IMR-90 (cell line): ENCODE measurements around the gene ZDHHC8. TPM values are rescaled to one million over a fixed set of nuclear protein-coding genes. Genes with fewer than 3 reads are reported as not detected.

Source experiments
- ATAC-seq: fragments of 200-7000 bp; cut with Tn5 transposase; 2 replicates; pipeline ENCODE4 v1.9.1; 2020; ENCODE audit warnings: low read depth, mild to moderate bottlenecking, moderate library complexity
- BruUV-seq: library from RNA; stranded (reverse); fragments of 400-500 nt; replicated peaks from 2 replicates; lab custom pipeline; 2021; lab: Mats Ljungman, UMichigan
- CTCF ChIA-PET: fragments of 300-600 bp; formaldehyde crosslinking; extraction: SDS; loops from one replicate; lab custom pipeline; 2021; ENCODE audit warnings: antibody characterized with exemption; lab: Yijun Ruan, JAX
- POLR2A ChIA-PET: fragments of 300-600 bp; sonication (Branson Sonifier 250); formaldehyde crosslinking; loops from one replicate; lab custom pipeline; 2022; ENCODE audit warnings: antibody characterized with exemption; ENCODE audit not compliant: unreplicated experiment; lab: Charles Lee
- DNase-seq: peaks from one replicate; pipeline ENCODE4 v3.0.0; 2013
- H2AFZ ChIP-seq: replicated peaks from 2 replicates; pipeline ENCODE3; 2013; ENCODE audit warnings: low read length, mild to moderate bottlenecking; ENCODE audit not compliant: poor library complexity
- H2AK5ac ChIP-seq: 2 replicates; pipeline ENCODE4 v1.6.1; 2013; ENCODE audit warnings: low read depth, low read length, inconsistent platforms
- H2AK9ac ChIP-seq: replicated peaks from 2 replicates; pipeline ENCODE3; 2013; ENCODE audit warnings: mild to moderate bottlenecking, low read depth, low read length, moderate library complexity; ENCODE audit not compliant: poor library complexity
- H2BK120ac ChIP-seq: 2 replicates; pipeline ENCODE4 v1.6.1; 2013; ENCODE audit warnings: low read depth, low read length, inconsistent platforms
- H2BK15ac ChIP-seq: 3 replicates; pipeline ENCODE4 v1.6.1; 2013; ENCODE audit warnings: low read depth, low read length, inconsistent platforms
- H2BK20ac ChIP-seq: 2 replicates; pipeline ENCODE4 v1.6.1; 2013; ENCODE audit warnings: low read depth, mild to moderate bottlenecking, inconsistent platforms, low read length, moderate library complexity
- H2BK5ac ChIP-seq: 2 replicates; pipeline ENCODE4 v1.6.1; 2013; ENCODE audit warnings: mild to moderate bottlenecking, low read depth, low read length, inconsistent platforms; ENCODE audit not compliant: poor library complexity, severe bottlenecking
- H3K14ac ChIP-seq: replicated peaks from 2 replicates; pipeline ENCODE4 v1.6.1; 2013; ENCODE audit warnings: low read depth, low read length, inconsistent platforms
- H3K18ac ChIP-seq: 2 replicates; pipeline ENCODE4 v1.6.1; 2013; ENCODE audit warnings: low read depth, low read length, control low read depth
- H3K23ac ChIP-seq: 2 replicates; pipeline ENCODE4 v1.6.1; 2013; ENCODE audit warnings: low read depth, low read length, inconsistent platforms
- H3K27ac ChIP-seq: 2 replicates; pipeline ENCODE4 v1.5.1; 2013; ENCODE audit warnings: mild to moderate bottlenecking, control low read depth, low read length; ENCODE audit not compliant: insufficient read depth
- H3K27me3 ChIP-seq: 2 replicates; pipeline ENCODE4 v1.6.1; 2013; ENCODE audit warnings: low read length; ENCODE audit not compliant: control insufficient read depth, insufficient read depth
- H3K36me3 ChIP-seq: 2 replicates; pipeline ENCODE4 v1.6.1; 2013; ENCODE audit warnings: low read length, mixed read lengths; ENCODE audit not compliant: control insufficient read depth, insufficient read depth
- H3K4ac ChIP-seq: 2 replicates; pipeline ENCODE4 v1.6.1; 2013; ENCODE audit warnings: low read depth, low read length, inconsistent platforms
- H3K4me1 ChIP-seq: 2 replicates; pipeline ENCODE4 v1.6.1; 2013; ENCODE audit warnings: low read length, mixed read lengths; ENCODE audit not compliant: control insufficient read depth, insufficient read depth
- H3K4me2 ChIP-seq: 2 replicates; pipeline ENCODE4 v1.6.1; 2013; ENCODE audit warnings: low read depth, mild to moderate bottlenecking, control low read depth, low read length, moderate library complexity
- H3K4me3 ChIP-seq: 2 replicates; pipeline ENCODE4 v1.5.1; 2013; ENCODE audit warnings: low read depth, mild to moderate bottlenecking, control low read depth, low read length, moderate library complexity; ENCODE audit not compliant: insufficient read depth
- H3K56ac ChIP-seq: 2 replicates; pipeline ENCODE4 v1.6.1; 2013; ENCODE audit warnings: low read length, inconsistent platforms; ENCODE audit not compliant: insufficient read depth; ENCODE audit errors: extremely low read depth
- H3K79me1 ChIP-seq, 2 experiments: 2 replicates each; pipeline ENCODE4 v1.6.1; 2013; ENCODE audit warnings: low read length in 2 of 2, inconsistent platforms in 1 of 2, low read depth in 1 of 2
- H3K9ac ChIP-seq: 2 replicates; pipeline ENCODE4 v1.6.1; 2013; ENCODE audit warnings: low read depth, low read length, control low read depth
- H3K9me1 ChIP-seq: 2 replicates; pipeline ENCODE4 v1.6.1; 2013; ENCODE audit warnings: low read length, inconsistent platforms; ENCODE audit not compliant: insufficient read depth
- H3K9me3 ChIP-seq: 2 replicates; pipeline ENCODE4 v1.6.1; 2013; ENCODE audit warnings: low read length; ENCODE audit not compliant: control insufficient read depth, insufficient read depth
- H4K20me1 ChIP-seq: 2 replicates; pipeline ENCODE4 v1.6.1; 2013; ENCODE audit warnings: low read length, inconsistent platforms; ENCODE audit not compliant: insufficient read depth
- H4K5ac ChIP-seq: 2 replicates; pipeline ENCODE4 v1.6.1; 2013; ENCODE audit warnings: mild to moderate bottlenecking, low read depth, low read length, control low read depth
- H4K8ac ChIP-seq, 2 experiments: 2 replicates each; pipeline ENCODE4 v1.6.1; 2013; ENCODE audit warnings: low read depth in 2 of 2, low read length in 2 of 2, control low read depth in 1 of 2, inconsistent platforms in 1 of 2
- H4K91ac ChIP-seq: 2 replicates; pipeline ENCODE4 v1.6.1; 2013; ENCODE audit warnings: low read depth, low read length, inconsistent platforms; ENCODE audit not compliant: insufficient read depth
- BHLHE40 ChIP-seq: fragments of 150-350 bp; IDR thresholded peaks from 2 replicates; pipeline ENCODE4 v1.6.1; 2016; ENCODE audit warnings: mild to moderate bottlenecking, low read depth, low read length
- CEBPB ChIP-seq: IDR thresholded peaks from 2 replicates; pipeline ENCODE4 v1.6.1; 2012; ENCODE audit warnings: low read depth, low read length, improper control_type of control experiment
- CHD1 ChIP-seq: IDR thresholded peaks from 2 replicates; pipeline ENCODE4 v1.6.1; 2012; ENCODE audit warnings: low read depth, low read length, improper control_type of control experiment
- MAFK ChIP-seq: IDR thresholded peaks from 2 replicates; pipeline ENCODE4 v1.6.1; 2012; ENCODE audit warnings: low read depth, low read length, improper control_type of control experiment
- MAZ ChIP-seq: IDR thresholded peaks from 2 replicates; pipeline ENCODE4 v1.6.1; 2012; ENCODE audit warnings: low read depth, mild to moderate bottlenecking, low read length, improper control_type of control experiment, moderate library complexity, borderline replicate concordance
- MXI1 ChIP-seq: IDR thresholded peaks from 2 replicates; pipeline ENCODE4 v1.6.1; 2012; ENCODE audit warnings: low read depth, mild to moderate bottlenecking, low read length, moderate library complexity, borderline replicate concordance
- POLR2A ChIP-seq: IDR thresholded peaks from 2 replicates; pipeline ENCODE4 v1.6.1; 2012; ENCODE audit warnings: mild to moderate bottlenecking, low read depth, low read length
- RCOR1 ChIP-seq: IDR thresholded peaks from 2 replicates; pipeline ENCODE4 v1.6.1; 2012; ENCODE audit warnings: mild to moderate bottlenecking, low read length, improper control_type of control experiment; ENCODE audit not compliant: insufficient replicate concordance
- RFX5 ChIP-seq: IDR thresholded peaks from 2 replicates; pipeline ENCODE4 v1.8.0; 2012; ENCODE audit warnings: low read depth, mild to moderate bottlenecking, low read length, moderate library complexity
- SMC3 ChIP-seq: fragments of 150-350 bp; IDR thresholded peaks from 2 replicates; pipeline ENCODE4 v1.6.1; 2016; ENCODE audit warnings: low read depth, mild to moderate bottlenecking, antibody characterized with exemption, low read length, moderate library complexity
- WGBS, 2 experiments: methylation state at CpG; one replicate each; pipeline versions ENCODE4 v1.1.5 to v1.1.7; 2013; ENCODE audit warnings: missing lambda C conversion rate in 2 of 2; ENCODE audit not compliant: insufficient read length in 1 of 2; ENCODE audit errors: extremely low coverage in 2 of 2; 5-methylcytosine and 5-hydroxymethylcytosine counted together
- dilution Hi-C: fragments of 300-500 bp; cut with HindIII; formaldehyde crosslinking; loops from one replicate; pipeline ENCODE4 v1.14.3; 2018; ENCODE audit warnings: low sequenced_read_pairs; ENCODE audit not compliant: unreplicated experiment
- in situ Hi-C: fragments of 300-500 bp; cut with MboI; formaldehyde crosslinking; loops from 3 replicates; pipeline ENCODE4 v1.14.3; 2019; ENCODE audit warnings: low sequenced_read_pairs, inconsistent platforms, mixed read lengths
- intact Hi-C: fragments of 100-400 bp; cut with micrococcal nuclease; formaldehyde crosslinking; loops from 2 replicates; pipeline ENCODE4 v1.10.0; 2022
- polyA plus RNA-seq, 3 experiments: library from polyadenylated mRNA; depleted of rRNA; stranded (reverse); fragments of >200 nt; gene quantifications; 2 replicates each; pipeline ENCODE4 v1.2.3, GENCODE V29; 2012; ENCODE audit warnings: low replicate concordance in 1 of 3
- total RNA-seq: library from RNA; depleted of rRNA; stranded (reverse); fragments of >200 nt; gene quantifications from 2 replicates; pipeline ENCODE4 v1.2.3, GENCODE V29; 2012
- TF ChIP-seq, protein P1 (sequence below): conservative IDR thresholded peaks from 2 replicates; pipeline ENCODE4 v1.5.1; 2012; ENCODE audit warnings: mild to moderate bottlenecking, low read depth, low read length, improper control_type of control experiment
- TF ChIP-seq, protein P2 (sequence below): fragments of 150-350 bp; IDR thresholded peaks from 2 replicates; pipeline ENCODE4 v1.6.1; 2017; ENCODE audit warnings: mild to moderate bottlenecking, antibody characterized with exemption, low read length, low read depth

Gene ZDHHC8
- total and polyA plus RNA-seq, 2 of the 4 experiments (the other 2 are of a cell fraction) = 2.5 to 72.6 TPM

DNA sequence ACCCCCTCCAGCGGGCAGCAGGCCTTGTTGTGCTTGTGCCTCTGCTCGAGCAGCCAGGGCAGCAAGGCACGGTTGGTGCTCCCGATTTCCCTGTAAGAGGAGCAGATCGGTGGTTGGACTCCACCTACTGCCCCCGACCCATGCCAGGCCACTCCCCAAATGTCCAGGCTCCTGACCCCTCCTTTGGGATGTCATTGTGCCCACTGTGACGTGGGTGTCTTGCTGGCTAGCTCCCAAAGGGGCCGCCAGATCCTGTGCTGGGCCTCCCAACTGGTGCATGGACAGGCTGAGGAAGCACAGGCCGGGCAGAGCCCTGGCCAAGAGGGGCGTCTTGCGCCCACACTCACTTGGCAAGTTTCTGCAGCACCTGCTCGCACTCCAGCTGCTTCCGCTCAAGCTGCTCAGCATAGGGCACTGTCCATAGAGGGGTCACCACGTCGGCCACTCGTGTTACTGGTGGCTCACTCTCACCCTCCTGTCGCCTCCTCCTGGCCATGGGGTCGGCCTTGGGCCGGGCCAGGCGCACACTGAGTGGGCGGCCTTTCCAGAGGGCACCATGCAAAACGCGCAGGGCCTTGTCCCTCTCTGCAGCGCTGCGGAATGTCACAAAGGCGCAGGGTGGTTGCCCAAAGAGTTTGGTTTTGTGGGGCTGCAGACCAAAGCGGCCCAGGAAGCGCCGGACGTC, 15.8 kb upstream of the ZDHHC8 start, which contains the start of gene RANBP1:
Gene RANBP1 (plus strand): TSS at position 414 of the 685 bp plus-strand sequence. CDS start 81 bp downstream, at position 495.
- ChIA-PET POLR2A (no interaction called here), CTCF (no interaction called here)
- dilution Hi-C loops = no loop called here
- peak within 1 kb of the TSS; percentile 92 for H3K4me3 ChIP-seq
- no peak within 1 kb of the TSS for H2BK15ac ChIP-seq
- H3K9ac ChIP-seq = peak within 1 kb of the TSS; percentile 88
- peak within 1 kb of the TSS; percentile 87 for H2AK5ac ChIP-seq
- DNase-seq = no peak
- H3K56ac ChIP-seq = peak within 1 kb of the TSS; percentile 37
- H3K79me1 ChIP-seq = peaks cover 11 to 42% of the 10 kb centered on the region in 2 experiments; a peak in 3 of 4 replicates
- H3K36me3 ChIP-seq = peaks cover 62% of the 10 kb centered on the region
- H3K4me1 ChIP-seq = peaks cover 6% of the 10 kb centered on the region
- no peak for ATAC-seq
- H2BK5ac ChIP-seq = peak within 1 kb of the TSS; percentile 59
- peak within 1 kb of the TSS; percentile 97 for H2AK9ac ChIP-seq
- BruUV-seq = no TSS peak
- in situ Hi-C loops = no loop called here
- H2BK120ac ChIP-seq = peak within 1 kb of the TSS; percentile 38; the same call in 1 of the 2 replicates
- peak within 1 kb of the TSS; percentile 90 for H3K4ac ChIP-seq
- peak within 1 kb of the TSS; percentile 70 for H4K91ac ChIP-seq
- 0 out of 2 replicates have a peak within 1 kb of the TSS, but pooled peaks have one; percentile 6 for H3K18ac ChIP-seq
- TF ChIP-seq MAFK (no peak), BHLHE40 (no peak), SMC3 (no peak), POLR2A (no peak), RFX5 (no peak), CHD1 (no peak), RCOR1 (no peak), MXI1 (no peak), CEBPB (no peak), MAZ (no peak)
- TF ChIP-seq, protein P1, sequence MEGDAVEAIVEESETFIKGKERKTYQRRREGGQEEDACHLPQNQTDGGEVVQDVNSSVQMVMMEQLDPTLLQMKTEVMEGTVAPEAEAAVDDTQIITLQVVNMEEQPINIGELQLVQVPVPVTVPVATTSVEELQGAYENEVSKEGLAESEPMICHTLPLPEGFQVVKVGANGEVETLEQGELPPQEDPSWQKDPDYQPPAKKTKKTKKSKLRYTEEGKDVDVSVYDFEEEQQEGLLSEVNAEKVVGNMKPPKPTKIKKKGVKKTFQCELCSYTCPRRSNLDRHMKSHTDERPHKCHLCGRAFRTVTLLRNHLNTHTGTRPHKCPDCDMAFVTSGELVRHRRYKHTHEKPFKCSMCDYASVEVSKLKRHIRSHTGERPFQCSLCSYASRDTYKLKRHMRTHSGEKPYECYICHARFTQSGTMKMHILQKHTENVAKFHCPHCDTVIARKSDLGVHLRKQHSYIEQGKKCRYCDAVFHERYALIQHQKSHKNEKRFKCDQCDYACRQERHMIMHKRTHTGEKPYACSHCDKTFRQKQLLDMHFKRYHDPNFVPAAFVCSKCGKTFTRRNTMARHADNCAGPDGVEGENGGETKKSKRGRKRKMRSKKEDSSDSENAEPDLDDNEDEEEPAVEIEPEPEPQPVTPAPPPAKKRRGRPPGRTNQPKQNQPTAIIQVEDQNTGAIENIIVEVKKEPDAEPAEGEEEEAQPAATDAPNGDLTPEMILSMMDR = no peak
- TF ChIP-seq, protein P2, sequence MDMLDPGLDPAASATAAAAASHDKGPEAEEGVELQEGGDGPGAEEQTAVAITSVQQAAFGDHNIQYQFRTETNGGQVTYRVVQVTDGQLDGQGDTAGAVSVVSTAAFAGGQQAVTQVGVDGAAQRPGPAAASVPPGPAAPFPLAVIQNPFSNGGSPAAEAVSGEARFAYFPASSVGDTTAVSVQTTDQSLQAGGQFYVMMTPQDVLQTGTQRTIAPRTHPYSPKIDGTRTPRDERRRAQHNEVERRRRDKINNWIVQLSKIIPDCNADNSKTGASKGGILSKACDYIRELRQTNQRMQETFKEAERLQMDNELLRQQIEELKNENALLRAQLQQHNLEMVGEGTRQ = no peak
- peak within 1 kb of the TSS; percentile 44 to 63 for H4K8ac ChIP-seq
- H3K9me1 ChIP-seq = no peaks in the 10 kb centered on the region; the same call in 1 of the 2 replicates
- H2AFZ ChIP-seq = peak within 1 kb of the TSS; percentile 91
- peak within 1 kb of the TSS; percentile 75 for H3K27ac ChIP-seq
- H2BK20ac ChIP-seq = no peak within 1 kb of the TSS
- WGBS, 2 experiments = 82% methylated on average over 19 of the region's 30 CpGs; no CpG with 5 or more reads in 1 of the 2 experiments
- no peaks in the 10 kb centered on the region for H3K9me3 ChIP-seq
- peaks cover 23% of the 10 kb centered on the region for H4K20me1 ChIP-seq
- peak within 1 kb of the TSS; percentile 76 for H4K5ac ChIP-seq
- no peaks in the 10 kb centered on the region for H3K27me3 ChIP-seq
- H3K14ac ChIP-seq = peak within 1 kb of the TSS; percentile 86
- intact Hi-C loops = no loop called here
- peak within 1 kb of the TSS; percentile 84 for H3K4me2 ChIP-seq
- H3K23ac ChIP-seq = peak within 1 kb of the TSS; percentile 62; the same call in 1 of the 2 replicates
